HuH-7 (cell line): ENCODE results near the gene CDC42EP4.
"Not testable (repeated sequence)": the region's sequence is repeated elsewhere in the genome, so short reads cannot be mapped to it uniquely, and the experiment has no call there.

Experiments used
- DNase-seq: peaks from one replicate; pipeline ENCODE4 v3.0.0; 2011; ENCODE audit warnings: low spot score

CDC42EP4 gene

GRCh38 chr17:73342541-73343167, 30.9 kb upstream of the CDC42EP4 start:
- no peak for DNase-seq

GRCh38 chr17:73342050-73342522, 30.3 kb upstream of the CDC42EP4 start:
- no peak for DNase-seq

DNA sequence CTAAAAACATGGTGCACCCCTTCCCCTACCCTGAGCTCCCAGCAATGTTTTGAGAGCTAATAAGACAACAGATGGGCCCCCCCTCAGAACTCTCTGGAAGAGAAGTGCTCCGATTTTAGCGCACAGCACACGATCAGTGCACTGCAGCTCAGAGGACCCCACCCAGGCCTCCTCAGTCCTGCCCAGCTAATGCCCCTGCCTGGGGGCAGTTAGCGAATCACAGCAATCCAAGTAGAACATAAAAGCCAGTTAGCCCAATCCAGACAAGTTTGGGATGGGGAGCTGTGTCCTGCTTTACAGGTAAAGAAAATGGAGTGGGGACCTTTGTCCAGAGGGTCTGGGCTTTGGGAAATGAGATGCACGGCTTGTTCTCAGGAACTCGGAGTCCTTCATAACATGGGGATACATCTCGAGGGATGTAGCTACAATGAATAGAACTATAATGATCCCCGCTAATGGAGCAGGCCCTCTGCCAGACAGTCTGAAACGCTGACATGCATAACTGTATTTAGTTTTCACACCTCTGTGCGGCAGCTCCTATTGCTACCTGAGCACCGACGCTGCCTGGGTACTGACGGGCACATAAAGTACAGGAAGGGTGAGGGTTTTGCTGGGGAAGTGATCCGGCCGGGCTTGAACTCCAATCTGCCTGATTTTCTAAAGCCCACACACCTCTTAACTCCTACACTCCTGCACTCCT, 29.7 kb upstream of the CDC42EP4 start:
- no peak for DNase-seq

GRCh38 chr17:73340093-73340596, 28.3 kb upstream of the CDC42EP4 start:
- no peak for DNase-seq

GRCh38 chr17:73338566-73339197, 26.9 kb upstream of the CDC42EP4 start:
- no peak for DNase-seq

DNA sequence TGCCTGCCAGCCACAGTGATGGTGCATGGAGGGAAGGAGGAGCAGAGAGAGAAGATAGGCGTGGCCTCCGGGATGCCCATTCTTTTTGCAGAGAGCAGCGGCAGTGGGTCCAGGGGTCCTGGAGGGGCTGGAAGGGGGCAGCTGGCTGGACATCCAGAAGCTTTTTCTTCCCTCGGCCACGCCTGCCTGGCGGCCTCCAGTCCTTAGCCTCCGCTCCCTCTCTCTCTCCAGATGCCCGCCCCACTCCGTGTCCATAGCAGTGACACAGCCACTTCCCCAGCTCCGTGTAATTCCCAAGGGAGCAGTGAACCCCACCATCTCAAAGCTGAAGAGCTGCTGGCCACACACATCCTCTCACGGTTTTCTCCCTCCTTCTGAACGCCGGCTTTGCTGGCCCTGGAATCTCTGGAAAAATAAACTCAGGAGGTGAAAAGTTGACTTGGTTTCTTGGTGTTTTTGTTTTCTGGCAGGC, 26.3 kb upstream of the CDC42EP4 start:
- no peak for DNase-seq

GRCh38 chr17:73337330-73337710, 25.5 kb upstream of the CDC42EP4 start:
- no peak for DNase-seq

- DNase-seq = no peak
Measured at GRCh38 chr17:73336408-73337329, 24.9 kb upstream of the CDC42EP4 start.

DNA sequence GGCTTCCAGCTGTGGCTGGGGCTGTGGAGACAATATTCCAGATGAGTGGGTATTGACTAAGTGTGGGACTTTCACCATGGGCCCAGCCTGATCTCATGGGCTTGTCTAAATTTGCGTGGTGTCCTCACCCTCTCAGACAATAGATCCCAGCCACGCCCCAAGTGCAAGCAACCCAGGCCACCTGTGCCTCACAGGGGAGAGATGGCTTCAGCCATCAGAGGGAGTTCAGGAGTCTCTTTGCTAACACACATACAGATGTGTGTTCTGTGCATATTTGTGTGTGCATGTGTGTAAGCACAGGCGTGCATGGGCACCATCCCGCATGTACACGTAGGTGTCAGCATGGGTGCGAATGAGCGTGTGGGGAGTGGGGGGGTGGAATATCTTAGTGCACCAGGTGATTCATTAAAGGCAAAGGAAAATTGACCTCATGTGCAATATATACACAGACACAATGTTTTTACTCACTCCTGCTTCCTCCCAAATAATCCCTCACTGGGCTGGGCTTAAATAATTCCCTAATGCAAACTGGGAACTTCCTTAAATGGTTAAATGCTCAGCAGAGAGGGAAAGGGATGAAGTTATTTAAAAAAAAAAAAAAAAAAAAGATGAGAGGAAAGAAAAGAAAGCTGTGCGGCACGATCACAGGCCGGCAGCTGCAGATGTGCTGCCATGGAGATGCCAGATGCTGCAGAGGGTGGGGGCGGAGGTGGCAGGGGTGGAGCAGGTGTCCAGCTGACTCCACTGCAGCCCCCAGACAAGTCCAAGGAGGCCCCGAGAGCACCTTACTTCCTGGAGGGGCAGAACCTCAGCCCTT, 24.0 kb upstream of the CDC42EP4 start:
- no peak for DNase-seq

DNA sequence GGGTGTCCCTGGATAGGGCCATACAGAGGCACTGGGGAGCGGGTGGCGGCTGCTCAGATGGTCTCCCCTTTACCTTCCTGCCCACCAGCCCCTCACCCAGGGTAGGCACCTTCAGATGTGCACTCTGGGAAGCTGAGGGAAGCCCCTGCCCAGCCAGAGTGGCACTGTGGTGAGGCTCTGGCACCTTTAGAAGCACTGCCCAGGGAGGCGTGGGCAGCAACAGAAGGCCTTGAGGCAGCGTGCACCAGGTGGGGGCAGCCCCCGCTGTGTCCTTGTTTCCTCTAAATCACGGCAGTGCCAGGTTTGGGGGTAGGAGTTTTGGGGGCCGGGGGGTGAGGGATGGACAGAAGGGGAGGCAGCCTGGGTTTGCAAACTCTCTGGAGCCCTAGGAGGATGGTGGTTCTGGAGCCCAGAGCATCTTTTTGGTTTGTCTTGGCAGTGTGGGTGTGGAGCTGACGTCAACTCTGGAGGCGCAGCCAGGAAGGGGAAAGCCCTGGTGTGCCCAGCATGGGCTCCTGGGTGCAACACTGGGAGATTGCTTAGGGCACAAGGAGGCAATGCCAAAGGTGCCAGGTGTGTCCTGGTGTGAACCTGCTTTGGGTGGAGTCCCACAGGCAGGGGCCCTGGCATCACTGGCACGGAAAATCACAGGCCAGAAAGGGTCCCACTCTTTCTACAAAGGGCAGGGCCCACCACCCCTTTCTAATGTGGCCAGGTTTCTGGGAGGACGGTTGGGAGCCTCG, 23.1 kb upstream of the CDC42EP4 start:
- DNase-seq = no peak

DNA sequence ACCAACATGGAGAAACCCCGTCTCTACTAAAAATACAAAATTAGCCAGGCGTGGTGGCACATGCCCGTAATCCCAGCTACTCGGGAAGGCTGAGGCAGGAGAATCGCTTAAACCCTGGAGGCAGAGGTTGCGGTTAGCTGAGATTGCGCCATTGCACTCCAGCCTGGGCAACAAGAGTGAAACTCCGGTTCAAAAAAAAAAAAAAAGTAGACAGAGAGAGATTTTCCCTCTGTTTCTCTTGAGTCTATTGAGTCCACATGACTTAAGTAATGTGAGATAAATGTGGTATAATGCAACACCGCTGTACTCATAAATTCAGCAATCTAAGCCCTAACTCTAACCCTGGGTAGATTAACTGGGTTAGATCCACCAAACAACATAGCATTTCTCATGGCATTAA, 21.6 kb upstream of the CDC42EP4 start:
- DNase-seq = not testable (repeated sequence)

DNA sequence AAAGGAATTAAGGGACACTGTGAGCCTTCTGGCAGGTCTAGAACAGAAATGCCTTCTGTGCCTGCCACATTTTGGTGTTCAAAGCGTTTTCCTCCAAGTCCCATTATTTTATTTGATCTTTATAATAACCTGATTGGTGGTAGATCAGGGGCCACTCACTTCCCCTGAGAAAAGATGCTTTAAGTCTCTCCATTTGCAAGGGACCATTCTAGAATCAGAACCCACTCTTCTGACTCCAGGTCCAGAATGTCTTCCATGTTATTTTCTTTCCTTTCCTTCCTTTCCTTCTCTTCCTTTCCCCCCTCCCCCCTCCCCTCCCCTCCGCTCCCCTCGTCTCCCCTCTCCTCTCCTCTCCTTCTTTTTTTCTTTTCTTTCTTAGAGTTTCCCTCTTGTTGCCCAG, 19.3 kb upstream of the CDC42EP4 start:
- DNase-seq = no peak

DNA sequence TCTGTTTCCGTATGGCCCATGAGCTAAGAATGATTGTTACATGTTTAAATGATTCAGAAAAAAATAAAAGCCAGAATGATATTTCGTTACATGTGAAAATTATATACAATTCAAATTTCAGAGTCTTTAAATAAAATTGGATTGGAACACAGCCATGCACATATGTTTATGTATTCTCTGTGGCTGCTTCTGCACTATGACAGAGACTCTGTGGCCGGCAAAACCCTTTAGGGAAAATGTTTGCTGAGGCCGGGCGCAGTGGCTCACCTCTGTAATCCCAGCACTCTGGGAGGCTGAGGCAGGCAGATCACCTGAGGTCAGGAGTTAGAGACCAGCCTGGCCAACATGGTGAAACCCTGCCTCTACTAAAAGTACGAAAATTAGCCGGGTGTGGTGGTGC, 15.9 kb upstream of the CDC42EP4 start:
- no peak for DNase-seq

DNA sequence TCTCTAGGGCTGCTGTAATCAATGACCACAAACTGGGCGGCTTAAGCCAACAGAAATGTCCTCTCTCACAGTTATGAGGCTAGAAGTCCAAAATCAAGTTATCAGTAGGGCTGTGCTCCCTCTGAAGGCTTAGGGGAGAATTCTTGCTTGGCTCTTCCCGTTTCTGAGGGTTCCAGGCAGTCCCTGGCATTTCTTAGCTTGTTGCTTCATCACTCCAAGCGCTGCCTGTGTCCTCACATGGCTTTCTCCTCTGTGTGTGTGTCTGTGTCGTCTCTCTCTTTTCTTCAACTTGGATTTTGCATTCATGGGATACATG, 13.7 kb upstream of the CDC42EP4 start:
- DNase-seq = no peak

- no peak for DNase-seq
Measured at GRCh38 chr17:73324711-73325526, 13.1 kb upstream of the CDC42EP4 start.

DNA sequence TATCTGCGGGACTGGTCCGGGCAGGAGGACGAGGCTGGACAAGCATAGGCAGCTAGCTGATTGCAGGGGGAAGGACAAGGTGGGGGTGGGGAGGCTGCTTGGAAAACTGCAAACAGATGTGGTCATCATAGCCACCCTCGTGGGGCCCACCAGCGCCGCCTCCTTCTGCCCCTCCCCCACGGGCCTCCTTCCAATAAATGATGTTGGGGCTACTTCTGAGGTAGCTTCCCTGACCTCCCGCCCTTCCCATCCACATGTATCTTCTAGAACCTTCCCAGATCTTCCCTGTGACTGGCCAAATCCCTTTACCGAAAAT, 12.3 kb upstream of the CDC42EP4 start:
- DNase-seq = peak; percentile 52

GRCh38 chr17:73323409-73324159, 11.8 kb upstream of the CDC42EP4 start:
- no peak for DNase-seq

DNA sequence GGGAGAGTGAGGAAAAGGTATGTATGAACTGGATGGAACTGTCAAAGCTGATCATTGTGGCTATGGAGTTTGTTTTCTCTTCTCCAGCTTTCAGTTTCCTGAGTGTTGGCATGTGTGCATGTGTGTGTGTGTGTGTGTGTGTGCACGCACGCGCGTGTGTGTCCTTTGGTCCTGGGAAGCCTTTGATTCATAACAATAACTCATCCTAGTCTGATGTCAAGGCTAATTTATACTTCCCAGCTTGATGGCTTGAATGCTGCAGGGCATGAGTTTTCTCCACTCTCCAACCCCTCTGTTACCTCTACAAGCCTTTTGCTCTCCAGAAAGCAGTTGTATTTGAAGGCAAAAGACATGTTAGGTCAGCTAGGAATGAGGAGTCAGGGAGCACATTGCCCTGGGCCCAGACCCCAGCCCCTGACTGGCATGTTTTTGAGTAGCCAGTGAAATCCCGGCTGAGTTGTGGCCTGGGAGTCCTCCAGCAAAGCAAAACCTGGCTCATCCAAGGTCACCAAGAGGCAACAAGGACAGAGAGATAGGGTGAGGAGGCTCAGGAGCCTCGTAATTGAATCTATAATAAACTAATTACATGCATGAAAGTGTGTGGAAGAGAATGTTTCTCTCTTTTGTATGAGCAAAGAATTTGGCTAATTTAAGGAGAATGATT, 8.9 kb upstream of the CDC42EP4 start:
- no peak for DNase-seq

DNA sequence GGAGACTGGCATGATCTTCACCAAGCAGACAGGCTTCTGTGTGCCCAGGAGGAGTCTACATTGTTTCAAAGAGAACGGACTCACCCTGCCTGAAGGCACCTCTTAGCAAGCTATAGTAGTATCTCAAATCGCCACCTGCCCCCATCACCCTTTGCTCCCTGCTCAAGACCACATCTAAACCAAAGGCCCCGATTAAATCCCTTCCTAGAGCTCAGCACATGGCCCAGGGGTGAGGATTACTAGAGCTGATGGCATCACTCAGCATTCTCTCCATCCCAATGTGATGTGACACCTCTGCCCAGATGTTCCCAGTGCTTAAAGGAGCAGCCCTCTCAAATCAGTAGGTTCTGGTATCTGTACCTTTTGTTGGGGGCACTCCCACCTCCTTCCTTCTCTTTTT, 8.0 kb upstream of the CDC42EP4 start:
- DNase-seq = no peak
